Brain microvascular endothelial cell (primary cell): ENCODE measurements around the gene SH3PXD2A.

Experiments
- DNase-seq: peaks from one replicate; pipeline ENCODE4 v3.0.0-alpha.2; 2020
- H3K27ac ChIP-seq: fragments of 250-450 bp; sonication (Bioruptor Pico); 2 replicates; pipeline ENCODE4 v1.5.1; 2020; ENCODE audit warnings: mild to moderate bottlenecking, moderate library complexity
- H3K27me3 ChIP-seq: fragments of 250-450 bp; sonication (Bioruptor Pico); replicated peaks from 2 replicates; pipeline ENCODE4 v1.5.1; 2020; ENCODE audit warnings: mild to moderate bottlenecking
- H3K36me3 ChIP-seq: fragments of 250-450 bp; sonication (Bioruptor Pico); replicated peaks from 2 replicates; pipeline ENCODE4 v1.5.1; 2020; ENCODE audit warnings: mild to moderate bottlenecking
- H3K4me3 ChIP-seq: 2 replicates; pipeline ENCODE4 v1.5.1; 2011; ENCODE audit warnings: low read depth, mild to moderate bottlenecking, control low read depth, low read length, moderate library complexity
- CTCF ChIP-seq: IDR thresholded peaks from 2 replicates; pipeline ENCODE4 v1.5.1; 2011; ENCODE audit warnings: low read depth, mild to moderate bottlenecking, moderate library complexity, low read length, control low read depth, inconsistent platforms; ENCODE audit errors: missing control alignments
- in situ Hi-C: cut with HindIII; loops from 2 replicates; pipeline ENCODE4 v1.10.0; 2017; ENCODE audit warnings: low sequenced_read_pairs, low pct_ligation_motif_present

SH3PXD2A gene

GRCh38 chr10:103854265-103854685 lies 1.1 kb downstream of the SH3PXD2A start:
- DNase-seq, result no peak
- Histone ChIP-seq H3K27ac (no peak overlapping the region), H3K4me3 (peak overlapping the region; percentile 73), H3K27me3 (no peaks in the 10 kb centered on the region), H3K36me3 (no peaks in the 10 kb centered on the region)
- peak; percentile 25 for TF ChIP-seq CTCF
- in situ Hi-C loops, result loop anchor here (25.0 kb wide), 1 partner anchor 142 kb away; no protein-coding TSS in a partner anchor

GRCh38 chr10:103853428-103854264 lies 1.7 kb downstream of the SH3PXD2A start:
- TF ChIP-seq CTCF, result no peak
- DNase-seq, result no peak
- H3K27ac ChIP-seq, result no peak overlapping the region
- H3K4me3 ChIP-seq, result peak overlapping the region; percentile 73
- no peaks in the 10 kb centered on the region for H3K36me3 ChIP-seq
- in situ Hi-C loops, result loop anchor here (25.0 kb wide), 1 partner anchor 141 kb away; no protein-coding TSS in a partner anchor
- H3K27me3 ChIP-seq, result no peaks in the 10 kb centered on the region

GRCh38 chr10:103852856-103853255 lies 2.5 kb downstream of the SH3PXD2A start:
- DNase-seq, result no peak
- Histone ChIP-seq H3K4me3 (no peak overlapping the region), H3K36me3 (no peaks in the 10 kb centered on the region), H3K27ac (no peak overlapping the region), H3K27me3 (no peaks in the 10 kb centered on the region)
- TF ChIP-seq CTCF, result no peak
- in situ Hi-C loops, result loop anchor here (25.0 kb wide), 1 partner anchor 141 kb away; no protein-coding TSS in a partner anchor

GRCh38 chr10:103852189-103852711 lies 3.1 kb downstream of the SH3PXD2A start:
- Histone ChIP-seq H3K27ac (no peak overlapping the region), H3K27me3 (no peaks in the 10 kb centered on the region), H3K36me3 (no peaks in the 10 kb centered on the region), H3K4me3 (no peak overlapping the region)
- in situ Hi-C loops, result loop anchor here (25.0 kb wide), 1 partner anchor 140 kb away; no protein-coding TSS in a partner anchor
- no peak for DNase-seq
- no peak for TF ChIP-seq CTCF

- Histone ChIP-seq H3K27ac (no peak overlapping the region), H3K36me3 (no peaks in the 10 kb centered on the region), H3K4me3 (no peak overlapping the region), H3K27me3 (no peaks in the 10 kb centered on the region)
- in situ Hi-C loops, result loop anchor here (25.0 kb wide), 1 partner anchor 139 kb away; no protein-coding TSS in a partner anchor
- no peak for DNase-seq
- TF ChIP-seq CTCF, result no peak
Measured at GRCh38 chr10:103851261-103851660, 4.1 kb downstream of the SH3PXD2A start.
